Activated T-cell treated with anti-CD3 and anti-CD28 coated beads, Interleukin-2, amount 50 U/mL, for 72 hours (primary cell): ENCODE measurements around the gene CASZ1. TPM values are rescaled to one million over a fixed set of nuclear protein-coding genes. Genes with fewer than 3 reads are reported as not detected.

Source experiments
- ATAC-seq, 2 donors: fragments of 150-1000 bp; cut with Tn5 transposase; replicated peaks in 1 of 2; 2 replicates each; pipeline ENCODE4 v1.10.0; 2021; ENCODE audit warnings: moderate library complexity in 2 of 2, mild to moderate bottlenecking in 1 of 2
- DNase-seq, 2 donors: peaks; one replicate each; pipeline ENCODE4 v3.0.0; 2021 to 2022; ENCODE audit warnings: mixed read lengths in 1 of 2
- H3K27ac Mint-ChIP-seq: one replicate; pipeline ENCODE4 v1.8.0; 2022; ENCODE audit warnings: mild to moderate bottlenecking, moderate library complexity, mixed read lengths
- H3K27me3 Mint-ChIP-seq: one replicate; pipeline ENCODE4 v1.8.0; 2022; ENCODE audit warnings: low read depth, mixed read lengths
- H3K36me3 Mint-ChIP-seq, 2 donors: one replicate each; pipeline ENCODE4 v1.8.0; 2022; ENCODE audit warnings: mixed read lengths in 2 of 2, mild to moderate bottlenecking in 1 of 2; ENCODE audit not compliant: insufficient read depth in 2 of 2
- H3K4me1 Mint-ChIP-seq: one replicate; pipeline ENCODE4 v1.8.0; 2022; ENCODE audit warnings: low read depth, mixed read lengths
- H3K4me3 Mint-ChIP-seq, 2 donors: one replicate each; pipeline ENCODE4 v1.8.0; 2022; ENCODE audit warnings: mild to moderate bottlenecking in 2 of 2, mixed read lengths in 2 of 2, moderate library complexity in 2 of 2
- H3K9me3 Mint-ChIP-seq, 2 donors: one replicate each; pipeline ENCODE4 v1.8.0; 2022; ENCODE audit warnings: mixed read lengths in 2 of 2
- total RNA-seq, 2 donors: library from RNA; stranded (reverse); gene quantifications; one replicate each; pipeline ENCODE4 v1.2.3, GENCODE V29; 2022

The CASZ1 gene
- total RNA-seq, 2 donors from 2014 or later = 14.7 to 15.5 TPM

GRCh38 chr1:10816743-10817369, 20.4 kb upstream of the CASZ1 start:
- ATAC-seq = no peak
- DNase-seq = no peak

DNA sequence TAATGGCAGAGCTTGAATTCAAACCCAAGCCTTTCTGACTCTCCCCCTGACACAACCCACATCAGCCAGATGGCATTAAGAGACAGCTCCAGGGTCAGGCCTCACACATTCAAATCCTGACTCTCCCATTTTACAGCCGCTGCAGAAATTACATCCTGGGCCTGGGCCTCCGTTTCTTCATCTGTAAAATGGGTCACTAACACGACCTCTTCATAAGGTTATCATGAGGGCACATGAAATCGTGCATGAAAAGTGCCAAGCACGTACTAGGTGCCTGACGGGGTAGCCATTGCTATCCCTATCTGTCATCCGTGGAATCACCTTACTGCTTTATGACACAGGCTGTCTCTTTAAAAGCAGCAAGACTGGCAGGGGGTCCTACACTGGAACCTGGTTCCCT, 19.8 kb upstream of the CASZ1 start:
- Mint-ChIP-seq H3K27ac (no peak overlapping the region), H3K4me1 (no peaks in the 10 kb centered on the region), H3K9me3 (no peaks in the 10 kb centered on the region), H3K27me3 (peaks cover 6% of the 10 kb centered on the region), H3K36me3 (no peaks in the 10 kb centered on the region), H3K4me3 (no peak overlapping the region)
- DNase-seq = no peak
- no peak for ATAC-seq

More at GRCh38 chr1:10816743-10817369, 20.4 kb upstream of the CASZ1 start:
- no peaks in the 10 kb centered on the region for H3K36me3 Mint-ChIP-seq
- no peak overlapping the region for H3K4me3 Mint-ChIP-seq
- no peaks in the 10 kb centered on the region for H3K9me3 Mint-ChIP-seq
- peaks cover 6% of the 10 kb centered on the region for H3K27me3 Mint-ChIP-seq
- H3K27ac Mint-ChIP-seq = no peak overlapping the region
- H3K4me1 Mint-ChIP-seq = no peaks in the 10 kb centered on the region

GRCh38 chr1:10815858-10816195, 19.4 kb upstream of the CASZ1 start:
- H3K27me3 Mint-ChIP-seq = peaks cover 6% of the 10 kb centered on the region
- no peaks in the 10 kb centered on the region for H3K4me1 Mint-ChIP-seq
- H3K9me3 Mint-ChIP-seq = no peaks in the 10 kb centered on the region
- no peak overlapping the region for H3K4me3 Mint-ChIP-seq
- no peak overlapping the region for H3K27ac Mint-ChIP-seq
- DNase-seq (no peak), ATAC-seq (no peak)
- no peaks in the 10 kb centered on the region for H3K36me3 Mint-ChIP-seq

- Mint-ChIP-seq H3K36me3 (no peaks in the 10 kb centered on the region), H3K9me3 (no peaks in the 10 kb centered on the region), H3K4me1 (no peaks in the 10 kb centered on the region), H3K27me3 (peaks cover 6% of the 10 kb centered on the region), H3K27ac (no peak overlapping the region), H3K4me3 (no peak overlapping the region)
- ATAC-seq = no peak
- DNase-seq = no peak
These were observed 18.8 kb upstream of the CASZ1 start for GRCh38 chr1:10814976-10815857.

DNA sequence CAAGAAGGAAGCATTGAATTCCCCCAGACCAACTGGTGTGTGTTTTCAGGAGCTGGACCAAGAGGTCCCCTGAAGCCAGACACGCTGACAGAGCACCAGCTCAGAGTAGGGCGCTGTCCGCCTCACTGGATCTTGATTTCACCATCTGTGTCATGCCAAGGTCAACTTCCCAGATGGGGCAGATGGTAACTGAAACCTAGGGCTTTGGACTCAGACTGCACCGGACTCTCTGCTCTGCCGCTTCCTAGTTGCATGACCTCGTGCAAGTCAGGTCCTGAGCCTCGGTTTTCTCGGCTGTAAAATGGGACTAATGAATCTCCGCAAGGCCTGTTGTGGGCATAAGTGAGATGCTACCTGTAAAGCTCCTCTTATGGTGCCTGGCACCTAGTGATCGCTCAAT, 17.9 kb upstream of the CASZ1 start:
- Mint-ChIP-seq H3K4me3 (no peak overlapping the region), H3K27ac (no peak overlapping the region), H3K4me1 (no peaks in the 10 kb centered on the region), H3K27me3 (peaks cover 11% of the 10 kb centered on the region), H3K36me3 (no peaks in the 10 kb centered on the region), H3K9me3 (no peaks in the 10 kb centered on the region)
- no peak for DNase-seq
- no peak for ATAC-seq

- Mint-ChIP-seq H3K36me3 (no peaks in the 10 kb centered on the region), H3K9me3 (no peaks in the 10 kb centered on the region), H3K4me3 (no peak overlapping the region), H3K27ac (no peak overlapping the region), H3K4me1 (no peaks in the 10 kb centered on the region), H3K27me3 (peaks cover 11% of the 10 kb centered on the region)
- DNase-seq = no peak
- ATAC-seq = no peak
These were observed 17.4 kb upstream of the CASZ1 start for GRCh38 chr1:10813799-10814198.

DNA sequence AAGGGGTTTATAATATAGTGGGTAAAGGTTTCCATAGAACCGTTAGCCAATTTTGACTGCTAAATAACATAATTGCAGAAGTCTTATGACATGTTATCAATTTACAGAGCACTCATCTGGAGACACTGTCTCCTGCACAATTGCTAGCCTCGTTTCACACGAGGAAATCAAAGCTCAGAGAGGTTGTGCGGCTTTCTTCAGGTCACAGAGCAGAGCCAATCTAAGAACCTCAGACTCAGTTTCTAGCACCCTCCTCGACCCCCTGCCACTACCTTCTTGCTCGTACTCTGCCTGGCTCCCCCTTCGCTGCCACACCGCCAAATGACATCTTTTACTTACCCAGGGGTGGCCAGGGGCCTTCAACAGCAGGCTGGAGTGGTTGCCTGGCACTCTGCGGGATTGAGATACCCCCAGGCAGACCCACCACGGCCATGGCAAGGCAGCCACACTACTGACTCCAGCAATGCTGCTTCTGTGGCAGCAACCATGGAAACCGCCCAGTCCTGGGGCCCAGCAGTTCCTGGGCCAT, 16.0 kb upstream of the CASZ1 start:
- ATAC-seq = no peak
- H3K4me3 Mint-ChIP-seq = no peak overlapping the region
- H3K36me3 Mint-ChIP-seq = no peaks in the 10 kb centered on the region
- peaks cover 20% of the 10 kb centered on the region for H3K27me3 Mint-ChIP-seq
- no peak for DNase-seq
- no peaks in the 10 kb centered on the region for H3K9me3 Mint-ChIP-seq
- no peak overlapping the region for H3K27ac Mint-ChIP-seq
- no peaks in the 10 kb centered on the region for H3K4me1 Mint-ChIP-seq

- no peak overlapping the region for H3K4me3 Mint-ChIP-seq
- H3K4me1 Mint-ChIP-seq = no peaks in the 10 kb centered on the region
These were observed 12.0 kb upstream of the CASZ1 start for GRCh38 chr1:10808441-10808840.

DNA sequence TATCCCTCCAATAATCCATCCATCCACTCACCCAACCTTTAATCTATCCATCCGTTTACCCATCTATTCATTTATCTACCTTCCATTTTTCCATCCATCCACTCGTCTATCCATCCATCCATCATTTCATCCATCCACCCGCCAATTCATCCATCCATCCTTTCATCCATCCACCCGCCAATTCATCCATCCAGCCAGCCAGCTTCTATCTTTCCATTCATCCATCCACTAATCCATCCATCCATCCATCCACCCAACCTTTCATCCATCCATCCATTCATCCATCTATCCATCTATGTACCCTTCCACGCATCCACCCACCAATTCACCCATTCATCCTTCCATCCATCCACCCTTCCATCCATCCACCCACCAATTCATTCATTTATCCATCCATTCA, 10.5 kb upstream of the CASZ1 start:
- H3K36me3 Mint-ChIP-seq = no peaks in the 10 kb centered on the region
- H3K4me1 Mint-ChIP-seq = no peaks in the 10 kb centered on the region
- H3K27ac Mint-ChIP-seq = no peak overlapping the region
- ATAC-seq = no peak
- no peak for DNase-seq
- H3K27me3 Mint-ChIP-seq = peaks cover 66% of the 10 kb centered on the region
- H3K9me3 Mint-ChIP-seq = no peaks in the 10 kb centered on the region
- no peak overlapping the region for H3K4me3 Mint-ChIP-seq

More at GRCh38 chr1:10808441-10808840, 12.0 kb upstream of the CASZ1 start:
- ATAC-seq = no peak
- Mint-ChIP-seq H3K27ac (no peak overlapping the region), H3K36me3 (no peaks in the 10 kb centered on the region), H3K27me3 (peaks cover 51% of the 10 kb centered on the region), H3K9me3 (no peaks in the 10 kb centered on the region)
- DNase-seq = no peak

DNA sequence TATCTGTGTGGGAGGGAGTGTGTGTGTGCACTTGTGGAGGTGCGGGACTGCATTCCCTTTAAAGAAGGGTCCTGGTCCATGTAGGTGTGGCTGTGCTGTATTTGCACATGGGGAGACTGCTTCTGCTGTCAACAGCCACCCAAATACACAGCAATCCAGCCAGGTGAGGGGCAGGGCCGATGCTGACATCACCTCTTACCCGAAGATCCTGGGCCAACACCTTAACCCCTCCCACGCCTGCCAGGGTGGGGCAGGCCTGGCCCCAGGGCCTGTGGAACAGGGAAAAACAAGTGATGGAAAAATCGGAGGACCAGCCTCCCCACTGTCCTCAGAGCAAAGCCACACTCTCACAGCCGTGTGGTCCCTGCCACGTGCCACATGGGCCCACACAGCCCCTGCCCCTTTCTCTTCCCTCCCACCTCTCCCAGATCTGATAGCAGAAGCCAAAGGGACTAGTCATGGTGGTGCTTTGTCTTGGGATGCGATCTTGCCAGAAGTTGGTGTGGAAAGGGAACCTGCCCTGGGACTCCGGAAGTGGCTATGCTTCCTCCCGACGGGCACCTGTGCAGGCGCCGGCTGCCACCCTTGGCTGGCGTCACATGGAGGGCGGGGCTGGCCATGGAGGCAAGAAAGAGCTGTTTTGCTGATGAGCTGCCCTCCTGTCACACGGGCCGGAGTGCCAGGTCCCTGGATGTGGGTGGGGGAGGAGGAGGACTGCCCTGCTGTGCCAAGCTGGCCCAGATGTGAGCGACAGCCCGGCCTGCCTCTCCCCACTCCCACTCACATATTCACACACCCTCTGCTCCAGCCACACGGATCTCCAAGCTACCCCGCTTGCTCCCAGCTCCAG, 7.8 kb upstream of the CASZ1 start:
- Mint-ChIP-seq H3K4me1 (no peaks in the 10 kb centered on the region), H3K27me3 (peaks cover 86% of the 10 kb centered on the region), H3K36me3 (no peaks in the 10 kb centered on the region), H3K4me3 (no peak overlapping the region), H3K9me3 (no peaks in the 10 kb centered on the region), H3K27ac (no peak overlapping the region)
- DNase-seq = no peak
- ATAC-seq = peak in 1 of 2 donors; percentile 11

GRCh38 chr1:10802944-10803715, 6.7 kb upstream of the CASZ1 start:
- Mint-ChIP-seq H3K9me3 (no peaks in the 10 kb centered on the region), H3K36me3 (no peaks in the 10 kb centered on the region), H3K27ac (no peak overlapping the region), H3K4me1 (no peaks in the 10 kb centered on the region), H3K27me3 (peaks cover 86% of the 10 kb centered on the region), H3K4me3 (no peak overlapping the region)
- no peak for DNase-seq
- no peak for ATAC-seq

GRCh38 chr1:10800778-10801177, 4.3 kb upstream of the CASZ1 start:
- Mint-ChIP-seq H3K36me3 (no peaks in the 10 kb centered on the region), H3K4me1 (no peaks in the 10 kb centered on the region), H3K27me3 (peaks cover 88% of the 10 kb centered on the region), H3K4me3 (no peak overlapping the region), H3K9me3 (no peaks in the 10 kb centered on the region), H3K27ac (no peak overlapping the region)
- no peak for ATAC-seq
- DNase-seq = no peak
